ENCODE data around the gene HCAR3.
"Not testable (repeated sequence)": the region's sequence is repeated elsewhere in the genome, so short reads cannot be mapped to it uniquely, and the experiment has no call there.

Gene HCAR3

GRCh38 chr12:122716658-122717057 lies at the start of gene HCAR3:
TSS of gene HCAR3 (minus strand) at chr12:122716811. CDS start at chr12:122716737, 74 bp downstream.
- not testable (repeated sequence) for H3K4me1 Mint-ChIP-seq; H3K9me3 Mint-ChIP-seq; H3K27ac Mint-ChIP-seq; H3K4me3 Mint-ChIP-seq; H3K36me3 Mint-ChIP-seq (ENCODE audit: low read depth); DNase-seq
- H3K27me3 Mint-ChIP-seq (ENCODE audit: low read depth, poor library complexity): peaks cover 20% of the 10 kb centered on the region

GRCh38 chr12:122757568-122757967 lies 41.0 kb upstream of the HCAR3 start:
- peaks cover 66% of the 10 kb centered on the region for H3K36me3 Mint-ChIP-seq (ENCODE audit: low read depth)
- no peak for TF ChIP-seq CTCF (IDR thresholded peaks at IDR 0.05)
- H3K4me3 Mint-ChIP-seq: no peak overlapping the region
- peaks cover 23% of the 10 kb centered on the region for H3K4me1 Mint-ChIP-seq
- H3K9me3 Mint-ChIP-seq: no peaks in the 10 kb centered on the region
- DNase-seq: no peak
- peak overlapping the region; percentile 11 for H3K27ac Mint-ChIP-seq
- H3K27me3 Mint-ChIP-seq (ENCODE audit: low read depth, poor library complexity): no peaks in the 10 kb centered on the region

- no peak overlapping the region for H3K4me3 Mint-ChIP-seq
- H3K36me3 Mint-ChIP-seq (ENCODE audit: low read depth): peaks cover 56% of the 10 kb centered on the region
- peaks cover 9% of the 10 kb centered on the region for H3K27me3 Mint-ChIP-seq (ENCODE audit: low read depth, poor library complexity)
- no peak overlapping the region for H3K27ac Mint-ChIP-seq
- peaks cover 48% of the 10 kb centered on the region for H3K4me1 Mint-ChIP-seq
- peaks cover 4% of the 10 kb centered on the region for H3K9me3 Mint-ChIP-seq
- TF ChIP-seq CTCF (IDR thresholded peaks at IDR 0.05): no peak
- no peak for DNase-seq
These were observed 38.2 kb upstream of the HCAR3 start for GRCh38 chr12:122754790-122755189.

GRCh38 chr12:122753319-122753650 lies 36.7 kb upstream of the HCAR3 start:
- TF ChIP-seq CTCF (IDR thresholded peaks at IDR 0.05): no peak
- H3K36me3 Mint-ChIP-seq (ENCODE audit: low read depth): peaks cover 44% of the 10 kb centered on the region
- H3K4me3 Mint-ChIP-seq: peak overlapping the region; percentile 94
- H3K27ac Mint-ChIP-seq: peak overlapping the region; percentile 79
- H3K4me1 Mint-ChIP-seq: peaks cover 50% of the 10 kb centered on the region
- no peak for DNase-seq
- peaks cover 13% of the 10 kb centered on the region for H3K27me3 Mint-ChIP-seq (ENCODE audit: low read depth, poor library complexity)
- H3K9me3 Mint-ChIP-seq: peaks cover 4% of the 10 kb centered on the region

- Mint-ChIP-seq H3K27ac (peak within 1 kb of the TSS; percentile 95), H3K9me3 (peaks cover 4% of the 10 kb centered on the region), H3K27me3 (ENCODE audit: low read depth, poor library complexity) (peaks cover 13% of the 10 kb centered on the region), H3K4me1 (peaks cover 50% of the 10 kb centered on the region), H3K36me3 (ENCODE audit: low read depth) (peaks cover 38% of the 10 kb centered on the region), H3K4me3 (peak within 1 kb of the TSS; percentile 94)
- peak; percentile 99 for DNase-seq
- peak; percentile 49 for TF ChIP-seq CTCF (IDR thresholded peaks at IDR 0.05)
These were observed 36.1 kb upstream of the HCAR3 start, which contains the start of gene DENR for GRCh38 chr12:122752464-122753318. TSS of gene DENR (plus strand) at chr12:122752824. CDS start at chr12:122753702, 878 bp downstream.

GRCh38 chr12:122750781-122751515 lies 34.3 kb upstream of the HCAR3 start:
- peaks cover 13% of the 10 kb centered on the region for H3K27me3 Mint-ChIP-seq (ENCODE audit: low read depth, poor library complexity)
- H3K27ac Mint-ChIP-seq: peak overlapping the region; percentile 75
- not testable (repeated sequence) for DNase-seq, H3K9me3 Mint-ChIP-seq
- peak overlapping the region; percentile 94 for H3K4me3 Mint-ChIP-seq
- peaks cover 20% of the 10 kb centered on the region for H3K36me3 Mint-ChIP-seq (ENCODE audit: low read depth)
- peaks cover 45% of the 10 kb centered on the region for H3K4me1 Mint-ChIP-seq

Measured in nephron progenitor cell (in vitro differentiated cells).